Fibroblast of pulmonary artery (primary cell): Measurements from ENCODE around the gene UBE3A.

Experiments used
- DNase-seq: peaks from one replicate; pipeline ENCODE4 v3.0.0-alpha.2; 2010; ENCODE audit warnings: low read depth
- H3K4me3 ChIP-seq: replicated peaks from 2 replicates; pipeline ENCODE4 v1.5.1; 2011; ENCODE audit warnings: low read depth, mild to moderate bottlenecking, control low read depth, low read length, moderate library complexity
- CTCF ChIP-seq: IDR thresholded peaks from 2 replicates; pipeline ENCODE4 v1.5.1; 2011; ENCODE audit warnings: mild to moderate bottlenecking, control low read depth, low read length, inconsistent platforms; ENCODE audit errors: missing control alignments

UBE3A gene

DNA sequence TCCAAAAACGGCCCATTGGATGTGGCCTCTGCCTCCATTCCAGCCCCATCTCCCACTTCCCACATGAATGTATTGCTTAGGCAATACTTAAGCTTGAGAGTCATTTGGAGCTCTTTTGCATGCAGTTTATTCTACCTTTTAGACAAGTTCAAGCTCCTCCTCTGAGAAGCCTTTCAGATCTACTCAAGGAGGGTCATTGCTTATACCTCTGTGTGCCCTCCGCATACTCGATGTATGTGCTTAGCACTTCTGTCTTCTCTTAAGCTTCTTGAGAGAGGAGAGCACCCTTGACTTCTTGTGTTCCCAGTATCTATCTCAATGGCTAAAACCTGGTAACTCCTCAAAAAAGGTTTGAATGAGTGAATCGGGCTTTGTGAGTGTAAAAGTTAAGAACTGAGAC, 6.6 kb upstream of the UBE3A start:
- DNase-seq, result no peak
- H3K4me3 ChIP-seq, result no peak overlapping the region
- no peak for TF ChIP-seq CTCF

DNA sequence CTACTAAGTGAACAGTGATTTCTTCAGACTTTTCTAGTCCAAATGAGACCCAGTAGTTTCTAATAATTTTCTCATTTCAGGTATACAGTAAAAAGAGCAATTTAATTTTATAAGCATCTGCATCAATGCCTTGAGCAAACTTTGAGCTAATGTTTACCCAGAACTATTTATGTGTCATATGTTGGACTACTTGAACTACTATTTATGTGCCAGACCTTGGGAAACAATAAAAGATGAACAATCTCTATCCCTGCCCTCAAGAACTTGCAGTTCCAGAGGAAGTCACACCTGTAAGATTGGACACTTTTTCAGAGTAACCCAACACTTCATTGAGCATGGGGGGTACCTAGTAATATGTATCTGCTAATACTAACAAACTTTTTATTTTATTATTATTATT, 2.3 kb upstream of the UBE3A start:
- no peak for TF ChIP-seq CTCF
- no peak overlapping the region for H3K4me3 ChIP-seq
- DNase-seq, result no peak

DNA sequence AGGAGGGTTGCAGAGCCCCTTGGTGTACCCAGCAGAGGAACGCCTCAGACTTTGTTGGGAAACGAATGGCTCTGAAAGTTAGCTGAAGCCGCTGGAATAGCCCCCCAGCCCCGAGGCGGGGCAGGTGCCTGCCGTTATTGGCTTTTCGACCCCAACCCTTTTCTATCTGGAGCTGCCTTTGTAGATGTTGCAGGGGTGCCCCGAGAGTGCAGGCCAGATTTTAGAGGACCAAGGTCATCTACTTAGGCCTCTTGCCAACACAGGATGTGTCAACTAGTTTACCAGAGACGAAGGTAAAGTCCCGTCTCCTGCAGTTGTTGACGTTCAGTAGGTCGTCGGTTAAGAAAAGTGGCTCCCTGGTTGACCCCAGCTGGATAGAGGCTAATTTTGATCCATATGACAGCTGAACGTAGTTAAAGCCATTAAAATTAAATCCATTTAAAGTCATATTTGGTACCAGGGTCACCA, 579 bp upstream of the UBE3A start:
- TF ChIP-seq CTCF, result no peak
- peak overlapping the region; percentile 81 for H3K4me3 ChIP-seq
- DNase-seq, result peak; percentile 26

DNA sequence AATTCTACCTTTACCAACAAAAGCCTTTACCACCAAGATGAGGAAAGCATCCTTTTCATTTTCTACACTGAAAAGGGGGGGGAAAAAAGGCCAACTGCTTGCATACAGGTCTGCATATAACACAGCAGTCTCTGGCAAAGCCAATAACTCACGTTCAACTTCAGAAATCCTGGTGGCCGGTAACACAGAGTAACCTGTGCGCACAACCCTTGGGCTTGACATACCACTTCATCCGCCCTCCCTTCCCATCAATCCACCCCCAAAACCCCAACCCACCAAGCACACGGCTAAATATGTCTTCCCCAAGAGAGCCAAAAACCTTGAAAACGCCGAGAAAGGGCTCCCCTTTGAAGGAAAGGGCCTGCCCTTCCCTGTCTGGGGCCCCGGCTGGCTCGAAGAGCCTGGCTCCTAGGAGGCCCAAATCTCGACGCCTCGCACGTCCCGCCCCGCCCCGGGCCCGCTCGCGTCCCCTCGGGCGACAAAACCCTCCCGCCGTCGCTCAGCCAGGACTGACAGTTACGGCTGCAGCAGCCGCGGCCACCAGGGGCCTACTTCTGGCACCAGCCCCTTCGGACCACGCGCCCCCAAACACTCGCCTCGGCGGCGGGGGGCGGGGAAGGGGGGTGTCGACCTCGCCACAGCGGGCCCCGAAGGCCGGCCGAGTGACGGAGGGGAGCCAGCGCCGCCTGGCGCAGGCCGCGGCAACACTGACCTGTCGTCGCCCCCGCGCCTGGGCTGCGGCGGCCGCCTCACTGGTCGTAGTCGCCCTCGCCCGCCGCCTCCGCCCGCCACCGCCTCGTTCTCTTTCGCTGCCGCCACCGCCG, 835 bp downstream of the UBE3A start:
- peak; percentile 4 for TF ChIP-seq CTCF

DNA sequence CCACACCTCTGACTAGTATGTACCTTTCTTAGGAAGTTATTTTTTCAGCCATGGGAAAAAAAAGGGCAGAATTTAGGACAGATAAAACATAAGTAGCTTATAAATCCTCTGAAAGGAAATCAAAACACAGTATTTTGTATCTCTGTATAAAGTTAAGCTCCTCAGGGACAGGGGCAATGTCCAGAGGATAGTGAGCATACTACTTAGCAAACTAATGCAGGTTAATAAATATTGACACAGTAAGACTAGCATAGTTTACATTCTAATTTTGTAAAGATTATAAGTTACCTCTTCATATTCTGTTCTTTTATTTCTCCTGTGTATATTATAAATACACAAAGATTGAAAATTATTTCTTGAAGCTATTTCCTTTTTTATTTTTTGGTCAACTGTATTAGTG, 2.1 kb downstream of the UBE3A start:
- TF ChIP-seq CTCF, result no peak
- DNase-seq, result no peak
- H3K4me3 ChIP-seq, result peak overlapping the region; percentile 85

More for the DNA sequence above, 835 bp downstream of the UBE3A start:
- DNase-seq, result peak; percentile 55
- peak overlapping the region; percentile 85 for H3K4me3 ChIP-seq

DNA sequence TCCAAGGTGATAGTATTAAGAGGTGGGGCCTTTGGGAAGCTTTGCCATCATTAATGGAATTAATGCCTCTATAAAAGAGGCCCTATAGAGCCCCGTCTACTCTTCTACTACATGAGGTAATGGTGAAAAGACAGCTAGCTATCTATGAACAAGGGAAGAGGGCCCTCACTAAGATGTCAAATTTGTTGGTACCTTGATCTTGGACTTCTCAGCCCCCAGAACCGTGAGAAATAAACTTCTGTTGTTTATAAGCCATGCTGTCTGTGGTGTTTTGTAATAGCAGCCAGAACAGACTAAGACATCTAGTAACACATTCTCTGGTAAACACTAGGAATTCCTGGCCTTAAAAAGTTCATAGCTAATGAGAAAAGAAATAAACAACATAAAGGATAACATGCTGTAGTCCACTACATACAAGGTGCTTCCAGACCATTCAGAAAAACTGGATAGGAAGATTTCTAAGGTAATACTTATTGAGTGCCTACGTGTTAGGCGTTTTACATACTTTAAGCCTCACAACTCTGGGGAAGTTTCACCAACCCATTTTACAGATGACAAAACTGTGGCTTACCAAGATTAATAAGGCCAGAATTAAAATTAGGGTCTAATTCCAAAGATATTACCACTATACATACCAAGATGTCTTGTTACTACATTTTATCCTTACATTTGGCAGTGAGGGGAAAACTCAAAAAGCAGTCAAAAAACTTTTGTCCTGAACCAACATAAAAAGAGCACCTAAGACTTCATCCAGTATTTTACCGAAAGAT, 3.2 kb downstream of the UBE3A start:
- H3K4me3 ChIP-seq, result no peak overlapping the region
- no peak for DNase-seq
- TF ChIP-seq CTCF, result no peak
